SU-DHL-6 (cell line): ENCODE measurements around the gene SNAP23.
A peak's percentile ranks its signal among the peaks of the same experiment; 100 is the strongest.

Experiments
- H2AFZ ChIP-seq: fragments of 200-600 bp; sonication (generic); 2 replicates; pipeline ENCODE4 v1.6.1; 2014; ENCODE audit warnings: low read depth, mild to moderate bottlenecking, moderate library complexity, mixed read lengths, antibody characterized with exemption, low read length; ENCODE audit not compliant: severe bottlenecking
- H3F3A ChIP-seq: fragments of 200-600 bp; shearing (Covaris generic); 2 replicates; pipeline ENCODE4 v1.6.0; 2016; ENCODE audit warnings: antibody characterized with exemption, mild to moderate bottlenecking; ENCODE audit not compliant: insufficient read depth
- H3K27ac ChIP-seq: fragments of 200-600 bp; sonication (generic); 2 replicates; pipeline ENCODE4 v1.5.1; 2016; ENCODE audit warnings: low read depth, mild to moderate bottlenecking, low read length, moderate library complexity, mixed read lengths
- H3K27me3 ChIP-seq: fragments of 200-600 bp; sonication (generic), shearing (Covaris generic); 2 replicates; pipeline ENCODE4 v1.6.0; 2014; ENCODE audit warnings: mild to moderate bottlenecking, low read length
- H3K36me3 ChIP-seq: fragments of 200-600 bp; sonication (generic); 2 replicates; pipeline ENCODE4 v1.6.1; 2014; ENCODE audit warnings: mild to moderate bottlenecking, low read length, mixed read lengths
- H3K4me2 ChIP-seq: fragments of 300-600, 200-600 bp; shearing (Covaris generic), sonication (generic); 2 replicates; pipeline ENCODE4 v1.6.0; 2014; ENCODE audit warnings: low read length, low read depth, mild to moderate bottlenecking; ENCODE audit not compliant: poor library complexity, severe bottlenecking
- H3K4me3 ChIP-seq: fragments of 200-600 bp; sonication (generic); 2 replicates; pipeline ENCODE4 v1.5.1; 2014; ENCODE audit warnings: antibody characterized with exemption, low read length, mild to moderate bottlenecking, mixed read lengths; ENCODE audit not compliant: insufficient read depth, poor library complexity, severe bottlenecking
- H3K79me2 ChIP-seq: fragments of 200-600 bp; sonication (generic); 2 replicates; pipeline ENCODE4 v1.6.1; 2014; ENCODE audit warnings: mild to moderate bottlenecking, low read length, moderate library complexity; ENCODE audit not compliant: insufficient read depth
- H3K9ac ChIP-seq: fragments of 200-600 bp; sonication (generic); 2 replicates; pipeline ENCODE4 v1.7.0; 2014; ENCODE audit warnings: mild to moderate bottlenecking, low read length
- H3K9me2 ChIP-seq: fragments of 200-600 bp; sonication (generic); replicated peaks from 2 replicates; pipeline ENCODE4 v1.6.1; 2014; ENCODE audit warnings: low read length; ENCODE audit not compliant: insufficient read depth
- H3K9me3 ChIP-seq: fragments of 200-600 bp; sonication (generic); 2 replicates; pipeline ENCODE4 v1.6.1; 2014; ENCODE audit warnings: low read length, mixed read lengths; ENCODE audit not compliant: insufficient read depth
- H4K20me1 ChIP-seq: fragments of 200-600 bp; sonication (generic); 2 replicates; pipeline ENCODE4 v1.6.1; 2014; ENCODE audit warnings: low read depth, mild to moderate bottlenecking, antibody characterized with exemption, low read length, moderate library complexity, mixed read lengths
- CTCF ChIP-seq: fragments of 200-600 bp; sonication (generic); IDR thresholded peaks from one replicate; pipeline ENCODE4 v1.5.1; 2017; ENCODE audit warnings: antibody characterized with exemption, mild to moderate bottlenecking, low read length, moderate library complexity; ENCODE audit not compliant: insufficient read depth, poor library complexity, severe bottlenecking
- EZH2phosphoT487 ChIP-seq: fragments of 200-600 bp; sonication (generic), shearing (Covaris generic); conservative IDR thresholded peaks from 2 replicates; pipeline ENCODE4 v1.6.1; 2018; ENCODE audit warnings: mild to moderate bottlenecking, antibody characterized with exemption, low read length, moderate library complexity, mixed read lengths

SNAP23 gene

GRCh38 chr15:42577514-42578031 lies 82.1 kb downstream of the SNAP23 start:
- no peak overlapping the region for H2AFZ ChIP-seq
- H3K9me3 ChIP-seq = no peaks in the 10 kb centered on the region
- H4K20me1 ChIP-seq = no peaks in the 10 kb centered on the region
- no peak overlapping the region for H3K27ac ChIP-seq
- no peak for TF ChIP-seq CTCF
- TF ChIP-seq EZH2phosphoT487 = no peak
- peaks cover 8% of the 10 kb centered on the region for H3F3A ChIP-seq
- no peaks in the 10 kb centered on the region for H3K9me2 ChIP-seq
- no peak overlapping the region for H3K4me2 ChIP-seq
- no peaks in the 10 kb centered on the region for H3K36me3 ChIP-seq
- H3K4me3 ChIP-seq = no peak overlapping the region
- H3K27me3 ChIP-seq = no peaks in the 10 kb centered on the region
- H3K79me2 ChIP-seq = no peaks in the 10 kb centered on the region
- no peak overlapping the region for H3K9ac ChIP-seq

GRCh38 chr15:42578984-42579537 lies 83.6 kb downstream of the SNAP23 start:
- Histone ChIP-seq H3K36me3 (no peaks in the 10 kb centered on the region), H3K9me3 (no peaks in the 10 kb centered on the region), H3F3A (peaks cover 8% of the 10 kb centered on the region), H3K79me2 (no peaks in the 10 kb centered on the region), H3K9ac (no peak overlapping the region), H4K20me1 (no peaks in the 10 kb centered on the region), H3K4me3 (no peak overlapping the region), H3K9me2 (no peaks in the 10 kb centered on the region), H3K4me2 (no peak overlapping the region), H2AFZ (no peak overlapping the region), H3K27ac (no peak overlapping the region), H3K27me3 (no peaks in the 10 kb centered on the region)
- TF ChIP-seq EZH2phosphoT487 (no peak), CTCF (no peak)

GRCh38 chr15:42581272-42581730 lies 85.9 kb downstream of the SNAP23 start:
- TF ChIP-seq CTCF (no peak), EZH2phosphoT487 (no peak)
- peak overlapping the region; percentile 51 for H3K4me3 ChIP-seq
- no peaks in the 10 kb centered on the region for H3K9me3 ChIP-seq
- no peaks in the 10 kb centered on the region for H3K9me2 ChIP-seq
- H3K4me2 ChIP-seq = peak overlapping the region; percentile 65
- H3K36me3 ChIP-seq = no peaks in the 10 kb centered on the region
- H4K20me1 ChIP-seq = no peaks in the 10 kb centered on the region
- H3K79me2 ChIP-seq = no peaks in the 10 kb centered on the region
- peak overlapping the region; percentile 59 for H3K9ac ChIP-seq
- H2AFZ ChIP-seq = peak overlapping the region; percentile 90
- no peak overlapping the region for H3K27ac ChIP-seq
- peaks cover 3% of the 10 kb centered on the region; the same call in 1 of the 2 replicates for H3F3A ChIP-seq
- H3K27me3 ChIP-seq = no peaks in the 10 kb centered on the region
